Psoas muscle (tissue), 8 donors: ENCODE measurements around the gene MMADHC. TPM values are rescaled to one million over a fixed set of nuclear protein-coding genes. Genes with fewer than 3 reads are reported as not detected.

Experiments
- ATAC-seq, 4 donors: fragments of 200-7000 bp; cut with Tn5 transposase; one replicate each; pipeline ENCODE4 v1.9.1; 2020; ENCODE audit warnings: moderate library complexity in 3 of 4, mild to moderate bottlenecking in 2 of 4
- DNase-seq, 2 donors: peaks; one replicate each; pipeline ENCODE4 v3.0.0-alpha.2; 2020
- H3K27ac ChIP-seq: fragments of 200-600 bp; one replicate; pipeline ENCODE4 v1.8.0; 2022
- H3K27me3 ChIP-seq, 3 donors: fragments of 200-600 bp in 1 of 3; one replicate each; pipeline versions ENCODE4 v1.6.1 to v1.8.0; 2013 to 2022; ENCODE audit warnings: low read length in 2 of 3, mild to moderate bottlenecking in 2 of 3, moderate library complexity in 1 of 3; ENCODE audit not compliant: insufficient read depth in 3 of 3
- H3K36me3 ChIP-seq, 2 donors: fragments of 200-600 bp in 1 of 2; one replicate each; pipeline versions ENCODE4 v1.6.1 to v1.8.0; 2013 to 2022; ENCODE audit warnings: low read depth in 1 of 2, mild to moderate bottlenecking in 1 of 2, moderate library complexity in 1 of 2; ENCODE audit not compliant: insufficient read depth in 1 of 2
- H3K4me1 ChIP-seq: fragments of 200-600 bp; one replicate; pipeline ENCODE4 v1.8.0; 2022
- H3K4me3 ChIP-seq: fragments of 200-600 bp; one replicate; pipeline ENCODE4 v1.8.0; 2022; ENCODE audit warnings: mild to moderate bottlenecking
- H3K9me3 ChIP-seq: fragments of 200-600 bp; one replicate; pipeline ENCODE4 v1.8.0; 2022
- CTCF ChIP-seq: fragments of 200-600 bp; IDR thresholded peaks from one replicate; pipeline ENCODE4 v1.8.0; 2022; ENCODE audit warnings: antibody characterized with exemption
- WGBS, 3 donors: extraction: QIAGEN DNeasy Blood & Tissue Kit; methylation state at CpG; one replicate each; pipeline versions ENCODE4 v1.1.6 to v1.1.7; 2013; 5-methylcytosine and 5-hydroxymethylcytosine counted together
- intact Hi-C, 2 donors: fragments of 100-400 bp; cut with DNase I; formaldehyde crosslinking; loops; one replicate each; pipeline versions ENCODE4 v1.11.0 to v1.14.2; 2022
- long read RNA-seq, 2 donors: library from polyadenylated mRNA; unstranded; transcript quantifications; one replicate each; pipeline ENCODE4 v2.0.0, GENCODE V29; 2021
- polyA plus RNA-seq, 3 donors: library from polyadenylated mRNA; stranded (reverse); fragments of 200-250 nt; gene quantifications; one replicate each; pipeline ENCODE4 v1.2.3, GENCODE V29; 2013
- total RNA-seq, 4 donors: library from RNA; stranded (reverse); fragmentation: NEBNext Ultra II Directional in 2 of 4; extraction: Animal tissue kit (Norgen Biotek cat#: 25700) in 2 of 4; gene quantifications; one replicate each; pipeline versions ENCODE4 v1.2.1 to v1.2.4, GENCODE V29; 2021 to 2023
- donor health status: healthy with polysubstance abuse.
- donor health status: DM: no; HTN: no; CAD: no; lungs with moderate emphysema.
- donor health status: Bipolar disorder and iron deficiency.
- donor health status: healthy.
- donor health status: DM: yes; HTN: yes; CAD: no.
- donor health status: DM: no; HTN: no; CAD: no.
- donor health status: DM: no; HTN: no; CAD: no.
- donor health status: DM: yes; HTN: yes; CAD: no.

The MMADHC gene
- total RNA-seq: 100 to 1,000 TPM; 161 to 196 (median 166) TPM
- polyA plus RNA-seq: 100 to 1,000 TPM; 126 to 205 (median 144) TPM
- long read RNA-seq, donor 1, transcript MMADHC-201 (8 exons, 1,436 nt): major isoform, 83 of 89 reads
- long read RNA-seq, donor 1, partial matches to known transcripts: 3 of 89 reads
- long read RNA-seq, donor 1, other reads (novel, unspliced or antisense): 1 of 89 reads
- long read RNA-seq, donor 2, transcript MMADHC-201 (8 exons, 1,436 nt): major isoform, 198 of 219 reads
- long read RNA-seq, donor 2, transcript MMADHC-203 (7 exons, 1,726 nt): minor isoform, 16 of 219 reads
- long read RNA-seq, donor 2, partial matches to known transcripts: 1 of 219 reads
- long read RNA-seq, donor 2, other reads (novel, unspliced or antisense): 4 of 219 reads

- no peak for TF ChIP-seq CTCF
- intact Hi-C loops: no loop called here
- WGBS, 3 donors: 0% methylated on average over 44 to 45 of the region's 45 CpGs
- peaks cover 0 to 28% of the 10 kb centered on the region in 2 donors for H3K36me3 ChIP-seq
- H3K27ac ChIP-seq: peak within 1 kb of the TSS; percentile 97
- H3K9me3 ChIP-seq: no peaks in the 10 kb centered on the region
- peak within 1 kb of the TSS; percentile 79 for H3K4me3 ChIP-seq
- peaks cover 38% of the 10 kb centered on the region for H3K4me1 ChIP-seq
- peak; percentile 97 to 99 (median 98) for ATAC-seq
- DNase-seq: peak; percentile 95 to 98
- H3K27me3 ChIP-seq: no peaks in the 10 kb centered on the region
These were observed at the start of gene MMADHC for GRCh38 chr2:149587220-149587949. Gene MMADHC (minus strand): TSS chr2:149587775. CDS start chr2:149587097, 678 bp downstream.

- Histone ChIP-seq H3K27me3 (no peaks in the 10 kb centered on the region), H3K4me1 (no peaks in the 10 kb centered on the region), H3K4me3 (no peak overlapping the region), H3K27ac (no peak overlapping the region), H3K9me3 (no peaks in the 10 kb centered on the region), H3K36me3 (no peaks in the 10 kb centered on the region)
- WGBS, 3 donors: 63 to 86% (median 75%) methylated on average over 5 of the region's 5 CpGs
- intact Hi-C loops: no loop called here
- no peak for TF ChIP-seq CTCF
- no peak for ATAC-seq
- DNase-seq: no peak
These were observed 46.5 kb upstream of the MMADHC start for GRCh38 chr2:149634103-149634502.

GRCh38 chr2:149630445-149630844 is 42.9 kb upstream of the MMADHC start:
- Histone ChIP-seq H3K9me3 (no peaks in the 10 kb centered on the region), H3K27ac (no peak overlapping the region), H3K4me1 (no peaks in the 10 kb centered on the region), H3K36me3 (no peaks in the 10 kb centered on the region), H3K27me3 (no peaks in the 10 kb centered on the region), H3K4me3 (no peak overlapping the region)
- no peak for ATAC-seq
- no peak for DNase-seq
- intact Hi-C loops: no loop called here
- 98 to 100% (median 98%) methylated on average over 1 of the region's 1 CpG for WGBS, 3 donors
- no peak for TF ChIP-seq CTCF

GRCh38 chr2:149629026-149629425 is 41.5 kb upstream of the MMADHC start:
- no peak for TF ChIP-seq CTCF
- no peaks in the 10 kb centered on the region for H3K4me1 ChIP-seq
- no peaks in the 10 kb centered on the region for H3K27me3 ChIP-seq
- no peak overlapping the region for H3K4me3 ChIP-seq
- H3K36me3 ChIP-seq: no peaks in the 10 kb centered on the region
- no peak overlapping the region for H3K27ac ChIP-seq
- ATAC-seq: no peak
- no peak for DNase-seq
- intact Hi-C loops: no loop called here
- H3K9me3 ChIP-seq: no peaks in the 10 kb centered on the region
